H9 (cell line): ENCODE results near the gene LAMB4. TPM values are rescaled to one million over a fixed set of nuclear protein-coding genes. Genes with fewer than 3 reads are reported as not detected.

ENCODE experiments used
- DNase-seq: peaks from one replicate; pipeline ENCODE4 v3.0.0-alpha.2; 2017
- H2AFZ ChIP-seq: one replicate; pipeline ENCODE4 v1.6.1; 2013; ENCODE audit warnings: mild to moderate bottlenecking, low read length, control low read depth, moderate library complexity
- H2AK5ac ChIP-seq: 2 replicates; pipeline ENCODE4 v1.6.1; 2013; ENCODE audit warnings: low read length, control low read depth, mixed read lengths; ENCODE audit not compliant: insufficient read length
- H2BK120ac ChIP-seq: one replicate; pipeline ENCODE4 v1.6.1; 2013; ENCODE audit warnings: low read depth, mild to moderate bottlenecking, low read length, control low read depth, inconsistent platforms; ENCODE audit not compliant: poor library complexity, severe bottlenecking
- H2BK12ac ChIP-seq: 2 replicates; pipeline ENCODE4 v1.6.1; 2013; ENCODE audit warnings: low read length, control low read depth, mixed read lengths, low read depth; ENCODE audit not compliant: insufficient read length
- H2BK15ac ChIP-seq: 2 replicates; pipeline ENCODE4 v1.6.1; 2013; ENCODE audit warnings: low read depth, low read length, control low read depth
- H2BK20ac ChIP-seq: one replicate; pipeline ENCODE4 v1.6.1; 2013; ENCODE audit warnings: low read depth, mild to moderate bottlenecking, low read length, control low read depth, inconsistent platforms; ENCODE audit not compliant: poor library complexity, severe bottlenecking
- H2BK5ac ChIP-seq: 2 replicates; pipeline ENCODE4 v1.6.1; 2013; ENCODE audit warnings: low read length, control low read depth, mixed read lengths; ENCODE audit not compliant: insufficient read length
- H3K14ac ChIP-seq: 2 replicates; pipeline ENCODE4 v1.6.1; 2013; ENCODE audit warnings: low read length, control low read depth; ENCODE audit not compliant: insufficient read depth
- H3K18ac ChIP-seq: 2 replicates; pipeline ENCODE4 v1.6.1; 2013; ENCODE audit warnings: low read depth, mild to moderate bottlenecking, mixed read lengths, low read length, control low read depth; ENCODE audit not compliant: insufficient read length
- H3K23ac ChIP-seq: 2 replicates; pipeline ENCODE4 v1.6.1; 2013; ENCODE audit warnings: low read length, control low read depth, mixed read lengths, low read depth; ENCODE audit not compliant: insufficient read length
- H3K23me2 ChIP-seq: 2 replicates; pipeline ENCODE4 v1.6.1; 2013; ENCODE audit warnings: low read depth, mild to moderate bottlenecking, mixed read lengths, low read length, control low read depth; ENCODE audit not compliant: insufficient read length, poor library complexity, severe bottlenecking
- H3K27ac ChIP-seq: 2 replicates; pipeline ENCODE4 v1.5.1; 2013; ENCODE audit warnings: low read length, control low read depth, mixed read lengths, low read depth; ENCODE audit not compliant: insufficient read length
- H3K27me3 ChIP-seq: 2 replicates; pipeline ENCODE4 v1.6.1; 2013; ENCODE audit warnings: low read length, control low read depth, inconsistent platforms; ENCODE audit not compliant: insufficient read depth
- H3K4ac ChIP-seq: 2 replicates; pipeline ENCODE4 v1.6.1; 2013; ENCODE audit warnings: low read depth, mild to moderate bottlenecking, control low read depth, inconsistent platforms, low read length, moderate library complexity
- H3K4me1 ChIP-seq: 2 replicates; pipeline ENCODE4 v1.6.1; 2013; ENCODE audit warnings: low read length, control low read depth, inconsistent platforms; ENCODE audit not compliant: insufficient read depth
- H3K4me2 ChIP-seq: 2 replicates; pipeline ENCODE4 v1.6.1; 2013; ENCODE audit warnings: low read length, control low read depth, mixed read lengths; ENCODE audit not compliant: insufficient read length, insufficient read depth
- H3K56ac ChIP-seq: 2 replicates; pipeline ENCODE4 v1.6.1; 2013; ENCODE audit warnings: low read depth, mild to moderate bottlenecking, mixed read lengths, low read length, control low read depth; ENCODE audit not compliant: insufficient read length
- H3K79me1 ChIP-seq: 2 replicates; pipeline ENCODE4 v1.6.1; 2013; ENCODE audit warnings: low read depth, mild to moderate bottlenecking, moderate library complexity, low read length, control low read depth, inconsistent platforms; ENCODE audit not compliant: insufficient read depth, poor library complexity, severe bottlenecking
- H3K79me2 ChIP-seq: 2 replicates; pipeline ENCODE4 v1.6.1; 2013; ENCODE audit warnings: low read length, control low read depth, inconsistent platforms; ENCODE audit not compliant: insufficient read depth
- H3K9ac ChIP-seq: 2 replicates; pipeline ENCODE4 v1.6.1; 2013; ENCODE audit warnings: low read length, control low read depth, mixed read lengths; ENCODE audit not compliant: insufficient read length; ENCODE audit errors: extremely low read depth
- H3K9me3 ChIP-seq: one replicate; pipeline ENCODE4 v1.6.1; 2013; ENCODE audit warnings: low read depth, low read length, inconsistent platforms; ENCODE audit not compliant: control insufficient read depth
- H3T11ph ChIP-seq: one replicate; pipeline ENCODE4 v1.6.1; 2013; ENCODE audit warnings: mild to moderate bottlenecking, low read length, control low read depth, inconsistent platforms
- H4K20me1 ChIP-seq: one replicate; pipeline ENCODE4 v1.6.1; 2013; ENCODE audit not compliant: control insufficient read depth, insufficient read length, insufficient read depth
- H4K5ac ChIP-seq: 2 replicates; pipeline ENCODE4 v1.6.1; 2013; ENCODE audit warnings: low read depth, mild to moderate bottlenecking, mixed read lengths, low read length, control low read depth; ENCODE audit not compliant: insufficient read length
- H4K8ac ChIP-seq: replicated peaks from 2 replicates; pipeline ENCODE4 v1.6.1; 2013; ENCODE audit warnings: low read length, control low read depth, mixed read lengths, low read depth; ENCODE audit not compliant: insufficient read length
- H4K91ac ChIP-seq: 2 replicates; pipeline ENCODE4 v1.6.1; 2013; ENCODE audit warnings: low read depth, mild to moderate bottlenecking, moderate library complexity, mixed read lengths, low read length, control low read depth; ENCODE audit not compliant: insufficient read length
- H3K27ac Mint-ChIP-seq, 3 experiments: 2 replicates in 2 of 3; 3 replicates in 1 of 3; pipeline ENCODE4 v1.8.0; 2020 to 2021; ENCODE audit warnings: mixed read lengths in 3 of 3, mild to moderate bottlenecking in 1 of 3, moderate library complexity in 1 of 3
- H3K27me3 Mint-ChIP-seq: 2 replicates; pipeline ENCODE4 v1.8.0; 2021; ENCODE audit warnings: low read depth, mild to moderate bottlenecking, moderate library complexity, mixed read lengths
- H3K36me3 Mint-ChIP-seq, 3 experiments: 2 replicates in 2 of 3; 3 replicates in 1 of 3; pipeline ENCODE4 v1.8.0; 2020 to 2021; ENCODE audit warnings: low read depth in 3 of 3, mixed read lengths in 3 of 3; ENCODE audit not compliant: insufficient read depth in 1 of 3
- H3K4me1 Mint-ChIP-seq, 2 experiments: 2 replicates each; pipeline ENCODE4 v1.8.0; 2020; ENCODE audit warnings: mixed read lengths in 2 of 2
- H3K4me3 Mint-ChIP-seq, 2 experiments: 2 replicates in 1 of 2; 3 replicates in 1 of 2; pipeline ENCODE4 v1.8.0; 2020 to 2021; ENCODE audit warnings: mild to moderate bottlenecking in 2 of 2, mixed read lengths in 2 of 2, moderate library complexity in 1 of 2
- H3K9me3 Mint-ChIP-seq, 2 experiments: 2 replicates in 1 of 2; 3 replicates in 1 of 2; pipeline ENCODE4 v1.8.0; 2020; ENCODE audit warnings: mild to moderate bottlenecking in 2 of 2, mixed read lengths in 2 of 2, moderate library complexity in 1 of 2
- CTCF ChIP-seq: fragments of 200-600 bp; sonication (generic); conservative IDR thresholded peaks from 3 replicates; pipeline ENCODE4 v1.8.0; 2021; ENCODE audit warnings: antibody characterized with exemption, mild to moderate bottlenecking
- total RNA-seq: library from RNA; stranded (reverse); gene quantifications from 2 replicates; pipeline ENCODE4 v1.2.1, GENCODE V29; 2021

The LAMB4 gene
- total RNA-seq, 1 experiment from 2014 or later = not detected

- no peak overlapping the region for H4K8ac ChIP-seq
- peaks cover 2 to 3% of the 10 kb centered on the region in 2 experiments; a peak in 1 of 4 replicates for H3K4me1 Mint-ChIP-seq
- H3K9ac ChIP-seq = no peak overlapping the region
- H3K56ac ChIP-seq = no peak overlapping the region
- no peak overlapping the region for H3K4ac ChIP-seq
- H3K9me3 Mint-ChIP-seq = peaks cover 3 to 4% of the 10 kb centered on the region in 2 experiments; a peak in 3 of 5 replicates
- no peaks in the 10 kb centered on the region for H4K20me1 ChIP-seq
- H3K27ac Mint-ChIP-seq = peak overlapping the region in 2 of 3 experiments; percentile 5; a peak in 1 of 7 replicates
- H2BK12ac ChIP-seq = no peak overlapping the region
- H3K4me3 Mint-ChIP-seq = no peak overlapping the region
- no peak for DNase-seq
- no peaks in the 10 kb centered on the region for H3K27me3 ChIP-seq
- no peak overlapping the region for H3K23ac ChIP-seq
- no peak overlapping the region for H2BK20ac ChIP-seq
- no peaks in the 10 kb centered on the region for H3K23me2 ChIP-seq
- no peak overlapping the region for H2BK15ac ChIP-seq
- H3K18ac ChIP-seq = no peak overlapping the region
- no peaks in the 10 kb centered on the region for H3K9me3 ChIP-seq
- no peak overlapping the region for H4K5ac ChIP-seq
- TF ChIP-seq CTCF = no peak
- no peak overlapping the region for H4K91ac ChIP-seq
- H2BK5ac ChIP-seq = no peak overlapping the region
- no peak overlapping the region for H3K14ac ChIP-seq
- no peak overlapping the region for H3K4me2 ChIP-seq
- no peak overlapping the region for H3T11ph ChIP-seq
- no peaks in the 10 kb centered on the region for H3K36me3 Mint-ChIP-seq
- H3K79me1 ChIP-seq = no peaks in the 10 kb centered on the region
- no peaks in the 10 kb centered on the region for H3K4me1 ChIP-seq
- no peak overlapping the region for H2AK5ac ChIP-seq
- H3K27me3 Mint-ChIP-seq = 0 out of 2 replicates have a peak, but pooled peaks cover 3% of the 10 kb centered on the region
- H3K27ac ChIP-seq = no peak overlapping the region
- no peaks in the 10 kb centered on the region for H3K79me2 ChIP-seq
- no peak overlapping the region for H2BK120ac ChIP-seq
- H2AFZ ChIP-seq = no peak overlapping the region
Observed at GRCh38 chr7:108140671-108141070, 10.5 kb upstream of the LAMB4 start.
